Lower leg skin (tissue), 4 donors: ENCODE results near the gene MEGF6. TPM values are rescaled to one million over a fixed set of nuclear protein-coding genes. Genes with fewer than 3 reads are reported as not detected.

Source experiments
- DNase-seq, 2 donors: peaks; one replicate each; pipeline ENCODE4 v3.0.0-alpha.2; 2019; ENCODE audit warnings: low spot score in 2 of 2
- H3K4me3 ChIP-seq: fragments of 200-600 bp; sonication (generic); 2 replicates; pipeline ENCODE4 v1.5.1; 2017; ENCODE audit warnings: mild to moderate bottlenecking, low read depth; ENCODE audit not compliant: poor library complexity, severe bottlenecking
- CTCF ChIP-seq, 3 donors: fragments of 450-650 bp; IDR thresholded peaks; one replicate each; pipeline ENCODE4 v1.5.1; 2016; ENCODE audit warnings: antibody characterized with exemption in 3 of 3, mild to moderate bottlenecking in 3 of 3, moderate library complexity in 2 of 3
- POLR2A ChIP-seq, 2 donors: fragments of 450-650 bp; IDR thresholded peaks; one replicate each; pipeline ENCODE4 v1.6.1; 2016 to 2017; ENCODE audit warnings: antibody characterized with exemption in 2 of 2, mild to moderate bottlenecking in 1 of 2, moderate library complexity in 1 of 2
- WGBS, 2 donors: methylation state at CpG; one replicate each; pipeline ENCODE4 v1.1.5; 2018; 5-methylcytosine and 5-hydroxymethylcytosine counted together
- intact Hi-C: fragments of 100-400 bp; cut with DNase I; formaldehyde crosslinking; loops from one replicate; pipeline ENCODE4 v1.15.0; 2023; ENCODE audit warnings: low total_unique reads
- total RNA-seq, 4 donors: library from RNA; depleted of rRNA; stranded (reverse); fragments of >200 nt; gene quantifications; one replicate each; pipeline ENCODE4 v1.1.0, GENCODE V29; 2016

The MEGF6 gene
- total RNA-seq, 4 donors from 2014 or later = 81.1 to 147 (median 86.1) TPM

- H3K4me3 ChIP-seq = no peak overlapping the region
- TF ChIP-seq CTCF (IDR thresholded peaks at IDR 0.05) = no peak
- TF ChIP-seq POLR2A (IDR thresholded peaks at IDR 0.05) = no peak
- no peak for DNase-seq
- intact Hi-C loops = no loop called here
- 53% methylated on average over 9 to 15 of the region's 21 CpGs for WGBS, 2 donors
Observed at GRCh38 chr1:3463891-3464648, 147.2 kb downstream of the MEGF6 start.

- no peak overlapping the region for H3K4me3 ChIP-seq
- 82 to 95% methylated on average over 12 to 17 of the region's 20 CpGs for WGBS, 2 donors
- intact Hi-C loops = no loop called here
- no peak for DNase-seq
- TF ChIP-seq CTCF (IDR thresholded peaks at IDR 0.05) (no peak), POLR2A (IDR thresholded peaks at IDR 0.05) (no peak)
Observed at GRCh38 chr1:3463408-3463863, 147.9 kb downstream of the MEGF6 start.

GRCh38 chr1:3463013-3463385 is 148.3 kb downstream of the MEGF6 start:
- no peak for DNase-seq
- H3K4me3 ChIP-seq = no peak overlapping the region
- 79 to 88% methylated on average over 2 to 12 of the region's 22 CpGs for WGBS, 2 donors
- no peak for TF ChIP-seq POLR2A (IDR thresholded peaks at IDR 0.05)
- TF ChIP-seq CTCF (IDR thresholded peaks at IDR 0.05) = no peak
- intact Hi-C loops = no loop called here

- intact Hi-C loops = no loop called here
- no peak for DNase-seq
- 84% methylated on average over 15 to 16 of the region's 16 CpGs for WGBS, 2 donors
- no peak overlapping the region for H3K4me3 ChIP-seq
- no peak for TF ChIP-seq CTCF (IDR thresholded peaks at IDR 0.05)
- no peak for TF ChIP-seq POLR2A (IDR thresholded peaks at IDR 0.05)
Observed at GRCh38 chr1:3462356-3463012, 148.8 kb downstream of the MEGF6 start.

- no peak for DNase-seq
- 62 to 74% methylated on average over 13 of the region's 13 CpGs for WGBS, 2 donors
- H3K4me3 ChIP-seq = no peak overlapping the region
- intact Hi-C loops = no loop called here
- no peak for TF ChIP-seq POLR2A (IDR thresholded peaks at IDR 0.05)
- TF ChIP-seq CTCF (IDR thresholded peaks at IDR 0.05) = no peak
Observed at GRCh38 chr1:3461934-3462275, 149.4 kb downstream of the MEGF6 start.
